Endothelial cell of umbilical vein (primary cell): ENCODE data around the gene SCAPER. TPM values are rescaled to one million over a fixed set of nuclear protein-coding genes. Genes with fewer than 3 reads are reported as not detected.

Experiments used
- BruUV-seq: library from RNA; stranded (reverse); fragments of 400-500 nt; replicated peaks from 2 replicates; lab custom pipeline; 2021; lab: Mats Ljungman, UMichigan
- CTCF ChIA-PET: fragments of 300-600, 350-600 bp; sonication (Branson Sonifier 250); formaldehyde crosslinking; loops from one replicate; lab custom pipeline; 2021; ENCODE audit warnings: antibody characterized with exemption, inconsistent platforms; lab: Charles Lee
- POLR2A ChIA-PET: fragments of 300-600, 350-600 bp; sonication (Branson Sonifier 250); formaldehyde crosslinking; loops from one replicate; lab custom pipeline; 2021; ENCODE audit warnings: antibody characterized with exemption, inconsistent platforms; lab: Charles Lee
- DNase-seq: peaks from one replicate; pipeline ENCODE4 v3.0.0-alpha.2; 2011; ENCODE audit warnings: low read depth, low spot score
- FAIRE-seq: peaks from 2 replicates; lab custom pipeline; 2011; peaks lifted over from hg19 to GRCh38; lab: Jason Lieb, UNC
- H2AFZ ChIP-seq: 2 replicates; pipeline ENCODE4 v1.6.0; 2012; ENCODE audit warnings: low read depth, low read length, control low read depth, inconsistent platforms
- H3K27ac ChIP-seq: 2 replicates; pipeline ENCODE4 v1.5.1; 2011; ENCODE audit warnings: low read depth, mild to moderate bottlenecking, control low read depth, low read length, moderate library complexity; ENCODE audit not compliant: insufficient read depth
- H3K27me3 ChIP-seq, 2 experiments: 2 replicates each; pipeline versions ENCODE4 v1.6.0 to v1.6.1; 2011; ENCODE audit warnings: low read length in 2 of 2, mixed read lengths in 1 of 2; ENCODE audit not compliant: control insufficient read depth in 2 of 2, insufficient read depth in 2 of 2
- H3K36me3 ChIP-seq, 2 experiments: 2 replicates in 1 of 2; 3 replicates in 1 of 2; pipeline ENCODE4 v1.5.1; 2011; ENCODE audit warnings: low read length in 2 of 2, mild to moderate bottlenecking in 1 of 2, moderate library complexity in 1 of 2; ENCODE audit not compliant: control insufficient read depth in 2 of 2, insufficient read depth in 2 of 2; ENCODE audit errors: extremely low read depth in 1 of 2
- H3K4me1 ChIP-seq: 3 replicates; pipeline ENCODE4 v1.5.1; 2011; ENCODE audit warnings: mild to moderate bottlenecking, low read length; ENCODE audit not compliant: control insufficient read depth, insufficient read depth; ENCODE audit errors: extremely low read depth
- H3K4me2 ChIP-seq: 2 replicates; pipeline ENCODE4 v1.6.1; 2011; ENCODE audit warnings: low read length, control low read depth, mixed read lengths; ENCODE audit not compliant: insufficient read depth
- H3K4me3 ChIP-seq, 3 experiments: fragments of 200-600 bp in 1 of 3; sonication (generic), shearing (Covaris generic) in 1 of 3; replicated peaks in 1 of 3; 2 replicates each; pipeline ENCODE4 v1.5.1; 2011 to 2016; ENCODE audit warnings: control low read depth in 3 of 3, low read length in 3 of 3, mild to moderate bottlenecking in 2 of 3, inconsistent platforms in 1 of 3, low read depth in 1 of 3, moderate library complexity in 1 of 3; ENCODE audit not compliant: insufficient read depth in 1 of 3
- H3K79me2 ChIP-seq: 2 replicates; pipeline ENCODE4 v1.6.0; 2012; ENCODE audit warnings: low read length, inconsistent platforms; ENCODE audit not compliant: control insufficient read depth, insufficient read depth
- H3K9ac ChIP-seq: replicated peaks from 2 replicates; pipeline ENCODE3; 2011; ENCODE audit warnings: low read length, control low read depth; ENCODE audit not compliant: insufficient read depth; ENCODE audit errors: extremely low read depth
- H3K9me1 ChIP-seq: replicated peaks from 3 replicates; pipeline ENCODE4 v1.6.0; 2011; ENCODE audit warnings: mild to moderate bottlenecking, low read length; ENCODE audit not compliant: control insufficient read depth, insufficient read depth; ENCODE audit errors: extremely low read depth
- H3K9me3 ChIP-seq: replicated peaks from 2 replicates; pipeline ENCODE4 v1.5.1; 2012; ENCODE audit warnings: low read length, inconsistent platforms; ENCODE audit not compliant: control insufficient read depth, insufficient read depth
- H4K20me1 ChIP-seq: replicated peaks from 2 replicates; pipeline ENCODE3; 2011; ENCODE audit warnings: mild to moderate bottlenecking, low read length; ENCODE audit not compliant: control insufficient read depth, insufficient read depth; ENCODE audit errors: extremely low read depth
- EZH2 ChIP-seq: IDR thresholded peaks from 2 replicates; pipeline ENCODE4 v1.6.1; 2012; ENCODE audit warnings: borderline replicate concordance, low read depth, mild to moderate bottlenecking, moderate library complexity, low read length, inconsistent platforms; ENCODE audit not compliant: severe bottlenecking
- FOS ChIP-seq: IDR thresholded peaks from 2 replicates; pipeline ENCODE4 v1.6.1; 2011; ENCODE audit warnings: mild to moderate bottlenecking, low read length, moderate library complexity, borderline replicate concordance; ENCODE audit not compliant: insufficient read depth
- GATA2 ChIP-seq: IDR thresholded peaks from 2 replicates; pipeline ENCODE4 v1.7.0; 2011; ENCODE audit warnings: low read depth, mild to moderate bottlenecking, moderate library complexity, mixed read lengths, low read length; ENCODE audit not compliant: insufficient read length, insufficient read depth
- JUN ChIP-seq: IDR thresholded peaks from 2 replicates; pipeline ENCODE4 v1.6.1; 2011; ENCODE audit warnings: borderline replicate concordance, low read depth; ENCODE audit not compliant: insufficient read length, insufficient read depth
- MYC ChIP-seq: IDR thresholded peaks from one replicate; pipeline ENCODE4 v1.6.1; 2011; ENCODE audit warnings: mild to moderate bottlenecking, low read depth, low read length
- POLR2A ChIP-seq: IDR thresholded peaks from 2 replicates; pipeline ENCODE4 v1.6.1; 2012; ENCODE audit warnings: low read depth, mild to moderate bottlenecking, control low read depth, low read length
- POLR2AphosphoS5 ChIP-seq: IDR thresholded peaks from 2 replicates; pipeline ENCODE4 v1.6.1; 2012; ENCODE audit warnings: low read depth, mild to moderate bottlenecking, control low read depth, low read length, moderate library complexity; ENCODE audit not compliant: insufficient read depth
- dilution Hi-C: fragments of 300-500 bp; cut with MboI; formaldehyde crosslinking; loops from one replicate; pipeline ENCODE4 v1.15.0; 2019; ENCODE audit warnings: low sequenced_read_pairs; ENCODE audit not compliant: extremely low pct_ligation_motif_present
- intact Hi-C: fragments of 100-400 bp; cut with micrococcal nuclease; formaldehyde crosslinking; loops from one replicate; pipeline ENCODE4 v1.10.0; 2022
- polyA plus RNA-seq, 4 experiments: library from polyadenylated mRNA; depleted of rRNA in 3 of 4; stranded (reverse) in 3 of 4; unstranded in 1 of 4; fragments of >200 nt; gene quantifications; 2 replicates each; pipeline versions ENCODE4 v1.2.1 to v1.2.3, GENCODE V29; 2011 to 2012; ENCODE audit warnings: missing spikeins in 1 of 4
- total RNA-seq: library from RNA; stranded (reverse); gene quantifications from 2 replicates; pipeline ENCODE4 v1.2.3, GENCODE V29; 2021
- TF ChIP-seq, protein P1 (sequence below): IDR thresholded peaks from 2 replicates; pipeline ENCODE4 v1.6.1; 2011; ENCODE audit not compliant: insufficient read depth, insufficient read length
- TF ChIP-seq, protein P2 (sequence below), 2 donors: IDR thresholded peaks; 1 replicate in 1 of 2; 2 replicates in 1 of 2; pipeline ENCODE4 v1.5.1; 2011; ENCODE audit warnings: low read length in 2 of 2, mild to moderate bottlenecking in 2 of 2, moderate library complexity in 2 of 2, control low read depth in 1 of 2, inconsistent platforms in 1 of 2, low read depth in 1 of 2; ENCODE audit not compliant: insufficient read depth in 1 of 2; ENCODE audit errors: extremely low read depth in 1 of 2

Gene SCAPER
- total and polyA plus RNA-seq, 2 donors (not counting 3 experiments of a cell fraction or from before 2014, with no cell fraction given): 2.7 to 12.7 TPM

DNA sequence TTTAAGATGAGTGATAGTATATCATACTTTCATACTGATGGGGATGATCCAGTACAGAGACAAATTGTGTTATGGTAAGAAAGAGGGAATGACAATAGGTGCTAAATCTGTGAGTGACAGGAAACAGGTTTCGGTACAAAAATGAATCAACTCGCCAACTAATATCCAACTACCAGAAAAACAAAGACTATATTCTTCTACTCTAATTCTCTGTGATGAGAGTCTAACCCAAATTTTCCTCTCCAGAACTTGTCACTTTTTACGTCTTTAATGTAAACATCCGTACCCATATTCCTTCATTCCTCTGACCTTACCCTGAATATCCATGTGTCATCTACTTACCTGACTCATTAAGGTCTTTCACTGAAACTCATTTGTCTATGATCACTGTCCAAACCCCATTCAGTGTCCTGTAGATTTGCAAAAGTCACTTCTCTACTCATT, 39.6 kb downstream of the SCAPER start:
- Histone ChIP-seq H3K4me2 (no peak overlapping the region), H2AFZ (no peak overlapping the region), H3K4me1 (no peaks in the 10 kb centered on the region), H4K20me1 (no peaks in the 10 kb centered on the region), H3K79me2 (no peaks in the 10 kb centered on the region), H3K27ac (no peak overlapping the region), H3K36me3 (no peaks in the 10 kb centered on the region), H3K27me3 (no peaks in the 10 kb centered on the region), H3K9me1 (no peaks in the 10 kb centered on the region), H3K9ac (no peak overlapping the region), H3K9me3 (no peaks in the 10 kb centered on the region), H3K4me3 (no peak overlapping the region)
- no peak for TF ChIP-seq MYC
- TF ChIP-seq, protein P1, sequence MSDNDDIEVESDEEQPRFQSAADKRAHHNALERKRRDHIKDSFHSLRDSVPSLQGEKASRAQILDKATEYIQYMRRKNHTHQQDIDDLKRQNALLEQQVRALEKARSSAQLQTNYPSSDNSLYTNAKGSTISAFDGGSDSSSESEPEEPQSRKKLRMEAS: no peak
- no peak for TF ChIP-seq FOS
- TF ChIP-seq, protein P2, sequence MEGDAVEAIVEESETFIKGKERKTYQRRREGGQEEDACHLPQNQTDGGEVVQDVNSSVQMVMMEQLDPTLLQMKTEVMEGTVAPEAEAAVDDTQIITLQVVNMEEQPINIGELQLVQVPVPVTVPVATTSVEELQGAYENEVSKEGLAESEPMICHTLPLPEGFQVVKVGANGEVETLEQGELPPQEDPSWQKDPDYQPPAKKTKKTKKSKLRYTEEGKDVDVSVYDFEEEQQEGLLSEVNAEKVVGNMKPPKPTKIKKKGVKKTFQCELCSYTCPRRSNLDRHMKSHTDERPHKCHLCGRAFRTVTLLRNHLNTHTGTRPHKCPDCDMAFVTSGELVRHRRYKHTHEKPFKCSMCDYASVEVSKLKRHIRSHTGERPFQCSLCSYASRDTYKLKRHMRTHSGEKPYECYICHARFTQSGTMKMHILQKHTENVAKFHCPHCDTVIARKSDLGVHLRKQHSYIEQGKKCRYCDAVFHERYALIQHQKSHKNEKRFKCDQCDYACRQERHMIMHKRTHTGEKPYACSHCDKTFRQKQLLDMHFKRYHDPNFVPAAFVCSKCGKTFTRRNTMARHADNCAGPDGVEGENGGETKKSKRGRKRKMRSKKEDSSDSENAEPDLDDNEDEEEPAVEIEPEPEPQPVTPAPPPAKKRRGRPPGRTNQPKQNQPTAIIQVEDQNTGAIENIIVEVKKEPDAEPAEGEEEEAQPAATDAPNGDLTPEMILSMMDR (IDR thresholded peaks at IDR 0.05; ENCODE audit: extremely low read depth in 1 of 2, insufficient read depth in 1 of 2, low read depth in 1 of 2, low read length in 2 of 2): no peak
- TF ChIP-seq EZH2: no peak
- no peak for TF ChIP-seq POLR2AphosphoS5
- TF ChIP-seq JUN: no peak
- no peak for TF ChIP-seq GATA2
- no peak for TF ChIP-seq POLR2A
- FAIRE-seq (no peak), DNase-seq (no peak)
- CTCF ChIA-PET: interaction anchor here (0.6 to 2.9 kb wide), 11 partner anchors 529 to 807 kb away, joined by 3 to 18 read pairs (median 4); partner anchors contain the start of gene ISL2
- dilution Hi-C loops (no loop called here), intact Hi-C loops (loop anchor here (10.0 kb wide), 1 partner anchor 521 kb away; no protein-coding TSS in a partner anchor)
- POLR2A ChIA-PET: no interaction called here
- BruUV-seq: no TSS peak
